NT2/D1 (cell line): Measurements from ENCODE around the gene PDIA6.

Source experiments
- DNase-seq: peaks from one replicate; pipeline ENCODE4 v3.0.0-alpha.2; 2011; ENCODE audit warnings: low read depth, low spot score
- H3K27me3 ChIP-seq: 2 replicates; pipeline ENCODE4 v1.6.0; 2011; ENCODE audit warnings: mild to moderate bottlenecking; ENCODE audit not compliant: insufficient read length, insufficient read depth
- H3K36me3 ChIP-seq: 2 replicates; pipeline ENCODE4 v1.6.1; 2011; ENCODE audit warnings: mild to moderate bottlenecking, low read length, mixed read lengths; ENCODE audit not compliant: insufficient read depth, insufficient read length
- H3K4me1 ChIP-seq: 2 replicates; pipeline ENCODE4 v1.5.1; 2011; ENCODE audit not compliant: insufficient read depth, insufficient read length
- H3K4me3 ChIP-seq: 2 replicates; pipeline ENCODE4 v1.5.1; 2011; ENCODE audit warnings: low read depth; ENCODE audit not compliant: insufficient read length
- H3K9ac ChIP-seq: 2 replicates; pipeline ENCODE4 v1.6.0; 2011; ENCODE audit warnings: low read depth; ENCODE audit not compliant: insufficient read length
- H3K9me3 ChIP-seq: 2 replicates; pipeline ENCODE4 v1.5.1; 2011; ENCODE audit warnings: mild to moderate bottlenecking, low read length; ENCODE audit not compliant: insufficient read depth
- SUZ12 ChIP-seq: IDR thresholded peaks from 2 replicates; pipeline ENCODE4 v1.6.1; 2011; ENCODE audit not compliant: insufficient read length, insufficient read depth; ENCODE audit errors: extremely low read depth
- YY1 ChIP-seq: IDR thresholded peaks from 2 replicates; pipeline ENCODE4 v1.6.1; 2011; ENCODE audit not compliant: insufficient read length, insufficient read depth
- ZNF274 ChIP-seq: IDR thresholded peaks from 2 replicates; pipeline ENCODE4 v1.6.1; 2011; ENCODE audit warnings: mild to moderate bottlenecking, low read depth, low read length

PDIA6 gene

DNA sequence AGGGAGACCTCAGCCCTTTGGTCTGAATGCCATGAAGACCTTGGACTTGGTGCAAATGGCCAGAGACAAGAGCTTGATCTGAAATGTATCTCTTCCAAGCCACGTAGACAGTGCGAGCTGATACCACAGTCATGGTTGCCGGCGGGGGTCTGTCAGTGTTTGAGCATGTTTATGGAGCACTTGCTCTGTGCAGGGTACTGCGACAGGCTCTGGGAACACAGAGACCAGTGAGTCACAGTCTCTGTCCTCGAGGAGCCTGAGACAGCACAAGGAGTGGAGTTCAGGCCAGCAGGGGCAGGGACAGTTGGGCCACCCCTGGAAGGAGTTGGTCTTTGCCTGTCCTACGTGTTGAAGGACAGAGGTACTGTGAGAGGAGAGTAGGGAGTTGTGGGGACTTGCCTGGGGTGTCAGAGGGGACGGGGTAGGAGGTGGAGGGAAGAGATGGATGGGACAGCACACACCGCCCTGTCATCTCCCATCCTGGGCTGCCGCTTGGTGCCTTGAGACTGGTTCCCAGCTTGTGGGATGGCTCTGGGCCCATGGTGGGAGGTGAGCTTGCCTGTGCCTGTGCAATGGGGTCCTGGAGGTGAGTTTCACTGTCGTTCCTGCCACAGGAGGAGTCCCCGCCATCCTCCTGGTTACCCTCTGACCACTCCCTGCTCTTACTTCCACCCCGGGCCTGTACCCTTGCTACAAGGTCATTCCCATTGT is 51.6 kb downstream of the PDIA6 start:
- Histone ChIP-seq H3K9ac (no peak overlapping the region), H3K36me3 (no peaks in the 10 kb centered on the region), H3K27me3 (no peaks in the 10 kb centered on the region), H3K4me3 (no peak overlapping the region), H3K9me3 (no peaks in the 10 kb centered on the region), H3K4me1 (peaks cover 13% of the 10 kb centered on the region)
- DNase-seq: no peak
- TF ChIP-seq YY1: no peak

DNA sequence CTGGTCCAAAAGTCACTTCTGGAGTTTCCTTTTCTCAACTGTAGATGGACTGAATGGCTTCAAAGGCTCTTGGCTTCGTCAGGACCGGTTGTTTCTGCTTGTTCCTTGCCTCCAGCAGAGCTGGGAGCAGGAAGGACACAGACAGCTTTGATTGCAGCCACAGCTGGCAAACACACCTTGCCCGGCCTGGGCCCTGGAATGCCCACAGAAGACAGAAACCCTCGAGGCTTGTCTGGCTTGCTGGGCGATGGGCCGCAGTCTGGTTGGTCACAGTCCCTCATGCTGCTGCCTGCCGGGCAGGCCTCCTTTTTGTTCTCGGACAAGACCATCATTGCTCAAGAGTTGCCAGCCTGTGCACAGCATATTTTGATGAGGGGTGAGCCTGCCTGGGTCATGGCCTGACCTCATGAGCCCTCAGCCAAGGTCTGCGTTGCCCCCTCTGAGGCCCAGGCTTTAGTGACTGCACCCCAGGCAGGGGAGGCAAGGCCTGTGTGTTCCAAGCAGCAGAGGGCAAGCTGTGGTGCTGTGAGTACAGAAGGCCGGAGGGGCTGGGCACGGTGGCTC is 53.4 kb downstream of the PDIA6 start:
- H3K36me3 ChIP-seq: no peaks in the 10 kb centered on the region
- DNase-seq: no peak
- TF ChIP-seq ZNF274: no peak
- TF ChIP-seq SUZ12: no peak
- no peak for TF ChIP-seq YY1

DNA sequence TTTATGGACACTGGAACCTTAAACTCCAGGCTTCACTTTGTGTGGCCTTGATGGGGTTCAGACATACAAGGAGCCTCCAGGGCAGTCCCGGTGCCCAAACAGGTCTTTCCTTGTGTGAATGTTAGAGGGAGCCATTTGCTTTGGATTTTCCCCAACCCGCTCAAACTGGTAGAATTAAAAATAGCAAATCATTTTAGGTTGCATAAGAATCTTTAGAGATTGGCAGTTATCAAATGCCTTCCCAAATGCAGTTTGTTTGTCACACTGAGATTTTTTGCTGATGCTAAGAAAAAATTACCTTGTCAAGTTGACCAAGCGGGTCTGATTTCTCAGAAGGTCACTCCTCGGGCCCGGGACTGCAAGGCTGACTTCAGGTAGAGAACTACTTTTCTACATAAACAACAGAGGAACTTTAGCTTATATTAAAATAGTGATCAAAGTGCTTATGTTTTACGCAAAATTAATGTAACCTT is 54.7 kb downstream of the PDIA6 start:
- no peak overlapping the region for H3K9ac ChIP-seq
- no peaks in the 10 kb centered on the region for H3K9me3 ChIP-seq
- H3K36me3 ChIP-seq: no peaks in the 10 kb centered on the region
- H3K4me1 ChIP-seq: peaks cover 5% of the 10 kb centered on the region
- H3K4me3 ChIP-seq: no peak overlapping the region
- H3K27me3 ChIP-seq: no peaks in the 10 kb centered on the region
- TF ChIP-seq YY1 (no peak), ZNF274 (no peak), SUZ12 (no peak)
- no peak for DNase-seq

More for the DNA sequence above, 53.4 kb downstream of the PDIA6 start:
- Histone ChIP-seq H3K27me3 (no peaks in the 10 kb centered on the region), H3K9me3 (no peaks in the 10 kb centered on the region), H3K4me1 (peaks cover 5% of the 10 kb centered on the region), H3K9ac (no peak overlapping the region), H3K4me3 (no peak overlapping the region)

DNA sequence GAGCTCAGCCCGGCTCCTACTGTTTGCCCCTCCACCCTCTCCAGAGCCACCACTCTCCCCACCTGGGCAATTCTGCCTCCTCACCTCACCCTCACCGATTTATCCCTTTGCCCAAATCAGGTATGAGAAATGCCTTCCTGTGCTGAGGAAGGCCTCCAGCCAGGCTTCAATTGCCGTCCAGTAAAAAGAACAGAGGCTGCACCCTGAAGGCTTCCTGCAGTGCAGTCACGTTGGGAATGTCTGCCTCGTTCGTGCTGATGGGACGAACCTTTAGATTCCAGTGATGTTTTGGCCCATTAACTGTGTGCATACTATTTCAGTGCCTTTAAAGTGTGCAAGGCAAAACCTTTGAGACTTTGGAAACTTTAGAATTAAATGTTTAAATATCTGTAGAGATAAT is 57.0 kb downstream of the PDIA6 start:
- Histone ChIP-seq H3K9ac (no peak overlapping the region), H3K4me3 (no peak overlapping the region), H3K27me3 (no peaks in the 10 kb centered on the region), H3K36me3 (no peaks in the 10 kb centered on the region), H3K4me1 (peaks cover 5% of the 10 kb centered on the region), H3K9me3 (no peaks in the 10 kb centered on the region)
- TF ChIP-seq SUZ12: no peak
- no peak for TF ChIP-seq ZNF274
- no peak for TF ChIP-seq YY1
- DNase-seq: no peak

DNA sequence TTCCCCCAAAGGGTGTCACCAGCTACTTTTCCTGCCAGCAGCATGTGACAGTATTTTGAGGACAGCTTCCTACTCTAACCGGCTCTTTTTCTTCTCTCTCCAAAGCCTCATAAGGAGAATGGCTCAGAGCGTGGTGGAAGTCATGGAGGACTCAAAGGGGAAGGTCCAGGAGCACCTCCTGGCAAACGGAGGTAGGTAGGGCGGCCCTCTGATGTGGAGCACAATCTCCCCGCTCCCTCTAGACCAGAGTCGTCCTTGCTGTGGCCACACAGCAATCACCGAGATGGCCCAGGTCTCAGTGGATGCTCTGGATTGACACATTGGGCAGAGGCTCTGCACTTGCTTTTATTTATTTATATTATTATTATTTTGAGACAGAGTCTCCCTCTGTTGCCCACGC is 58.7 kb downstream of the PDIA6 start:
- Histone ChIP-seq H3K9me3 (no peaks in the 10 kb centered on the region), H3K27me3 (no peaks in the 10 kb centered on the region), H3K36me3 (no peaks in the 10 kb centered on the region), H3K4me1 (no peaks in the 10 kb centered on the region), H3K4me3 (no peak overlapping the region), H3K9ac (no peak overlapping the region)
- TF ChIP-seq YY1 (no peak), SUZ12 (no peak), ZNF274 (no peak)
- no peak for DNase-seq

DNA sequence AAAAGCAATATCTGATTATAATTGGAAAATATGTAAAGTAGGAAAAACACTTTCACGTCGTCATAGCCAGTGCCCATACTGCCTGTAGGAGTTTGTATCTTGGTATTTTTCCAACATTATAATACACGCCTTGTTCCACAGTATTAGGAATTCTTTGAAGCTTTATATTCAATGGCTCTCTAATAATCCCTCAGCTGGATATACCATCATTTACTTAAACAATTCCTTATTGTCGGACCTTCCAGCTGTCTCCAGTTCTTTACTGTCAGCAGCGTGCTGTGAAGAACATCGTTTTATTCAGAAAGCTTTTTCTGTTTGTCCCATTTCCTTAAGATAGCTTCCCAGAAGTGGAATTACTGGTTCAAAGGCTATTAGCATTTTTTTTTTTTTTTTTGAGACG is 59.4 kb downstream of the PDIA6 start:
- H3K4me1 ChIP-seq: no peaks in the 10 kb centered on the region
- no peaks in the 10 kb centered on the region for H3K9me3 ChIP-seq
- H3K36me3 ChIP-seq: no peaks in the 10 kb centered on the region
- DNase-seq: no peak
- H3K4me3 ChIP-seq: no peak overlapping the region
- no peak overlapping the region for H3K9ac ChIP-seq
- TF ChIP-seq ZNF274: no peak
- TF ChIP-seq SUZ12: no peak
- TF ChIP-seq YY1: no peak
- H3K27me3 ChIP-seq: no peaks in the 10 kb centered on the region

DNA sequence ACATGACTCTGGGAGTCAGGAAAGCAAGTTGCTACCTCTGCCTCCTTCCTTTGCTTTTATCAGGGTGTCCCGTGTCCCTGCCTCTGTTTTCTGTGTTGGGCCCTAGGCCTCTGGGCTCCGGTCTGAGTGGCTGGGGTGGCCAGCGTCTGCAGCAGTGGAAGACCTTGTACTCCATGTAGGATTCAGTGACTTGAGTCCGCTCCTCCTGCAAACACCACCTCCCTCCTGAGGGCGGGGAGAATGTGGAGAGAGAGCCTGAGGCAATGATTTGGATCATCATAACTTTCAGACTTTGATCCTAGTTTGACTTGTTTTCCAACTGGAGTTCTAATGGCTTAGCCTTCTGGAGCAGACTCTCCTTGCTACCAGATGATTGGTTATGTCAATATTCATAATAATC is 60.3 kb downstream of the PDIA6 start:
- no peaks in the 10 kb centered on the region for H3K4me1 ChIP-seq
- no peak overlapping the region for H3K4me3 ChIP-seq
- no peaks in the 10 kb centered on the region for H3K27me3 ChIP-seq
- no peak for DNase-seq
- no peaks in the 10 kb centered on the region for H3K9me3 ChIP-seq
- H3K9ac ChIP-seq: no peak overlapping the region
- TF ChIP-seq SUZ12 (no peak), ZNF274 (no peak), YY1 (no peak)
- H3K36me3 ChIP-seq: no peaks in the 10 kb centered on the region
